WTC11 (cell line): ENCODE data around the gene SEMA5B. TPM values are rescaled to one million over a fixed set of nuclear protein-coding genes. Genes with fewer than 3 reads are reported as not detected.

ENCODE experiments used
- ATAC-seq: fragments of 200-7000 bp; cut with Tn5 transposase; 2 replicates; pipeline ENCODE4 v1.10.0; 2021; ENCODE audit warnings: mild to moderate bottlenecking, moderate library complexity
- CTCF ChIA-PET: fragments of 300-600 bp; sonication (Branson Sonifier 250); formaldehyde crosslinking; loops from one replicate; lab custom pipeline; 2021; ENCODE audit warnings: antibody characterized with exemption; lab: Charles Lee
- POLR2A ChIA-PET: fragments of 350-600 bp; sonication (Branson Sonifier 250); formaldehyde crosslinking; loops from one replicate; lab custom pipeline; 2021; ENCODE audit warnings: antibody characterized with exemption; lab: Charles Lee
- DNase-seq: peaks from one replicate; pipeline ENCODE4 v3.0.0; 2021; ENCODE audit warnings: low spot score
- H3K27ac Mint-ChIP-seq: 2 replicates; pipeline ENCODE4 v1.8.0; 2021; ENCODE audit warnings: mixed read lengths
- H3K27me3 Mint-ChIP-seq: 2 replicates; pipeline ENCODE4 v1.8.0; 2021; ENCODE audit warnings: low read depth, mild to moderate bottlenecking, moderate library complexity, mixed read lengths
- H3K36me3 Mint-ChIP-seq: 2 replicates; pipeline ENCODE4 v1.8.0; 2021; ENCODE audit warnings: mixed read lengths
- H3K4me1 Mint-ChIP-seq: 2 replicates; pipeline ENCODE4 v1.8.0; 2022; ENCODE audit warnings: mixed read lengths
- H3K4me3 Mint-ChIP-seq: 2 replicates; pipeline ENCODE4 v1.8.0; 2021; ENCODE audit warnings: mild to moderate bottlenecking, moderate library complexity, mixed read lengths
- H3K9me3 Mint-ChIP-seq: 2 replicates; pipeline ENCODE4 v1.8.0; 2021; ENCODE audit warnings: mixed read lengths
- CDX4 ChIP-seq: fragments of 250-450 bp; sonication (Bioruptor Pico); IDR thresholded peaks from 2 replicates; pipeline ENCODE4 v1.9.0; 2021; ENCODE audit warnings: moderate library complexity, mild to moderate bottlenecking, inconsistent platforms, borderline replicate concordance
- CREM ChIP-seq: sonication (generic); formaldehyde crosslinking; IDR thresholded peaks from 2 replicates; pipeline ENCODE4 v1.8.1; 2022; ENCODE audit warnings: mild to moderate bottlenecking, missing genetic modification reagents, moderate library complexity
- FOXP1 ChIP-seq: sonication (generic); formaldehyde crosslinking; IDR thresholded peaks from 2 replicates; pipeline ENCODE4 v1.8.0; 2022; ENCODE audit warnings: missing genetic modification reagents, mild to moderate bottlenecking, moderate library complexity, borderline replicate concordance
- IRF2 ChIP-seq: sonication (generic); formaldehyde crosslinking; IDR thresholded peaks from 2 replicates; pipeline ENCODE4 v1.8.0; 2022; ENCODE audit warnings: low read depth, missing genetic modification reagents, borderline replicate concordance
- MXD4 ChIP-seq: fragments of 250-450 bp; sonication (Bioruptor Pico); IDR thresholded peaks from 2 replicates; pipeline ENCODE4 v1.8.0; 2021; ENCODE audit warnings: mild to moderate bottlenecking, moderate library complexity, borderline replicate concordance
- MYBL2 ChIP-seq: sonication (generic); formaldehyde crosslinking; IDR thresholded peaks from 2 replicates; pipeline ENCODE4 v1.8.1; 2023; ENCODE audit warnings: mild to moderate bottlenecking, moderate library complexity, missing genetic modification reagents
- NFATC4 ChIP-seq: fragments of 250-450 bp; sonication (Bioruptor Pico); IDR thresholded peaks from 2 replicates; pipeline ENCODE4 v1.9.0; 2021; ENCODE audit warnings: mild to moderate bottlenecking
- NFYB ChIP-seq: sonication (generic); formaldehyde crosslinking; conservative IDR thresholded peaks from 2 replicates; pipeline ENCODE4 v1.8.0; 2022; ENCODE audit warnings: low read depth, missing genetic modification reagents
- NR1H2 ChIP-seq: sonication (generic); formaldehyde crosslinking; IDR thresholded peaks from 2 replicates; pipeline ENCODE4 v1.9.0; 2021; ENCODE audit warnings: mild to moderate bottlenecking, moderate library complexity, missing genetic modification reagents
- SMAD3 ChIP-seq: sonication (generic); formaldehyde crosslinking; IDR thresholded peaks from 2 replicates; pipeline ENCODE4 v1.8.0; 2022; ENCODE audit warnings: missing genetic modification reagents, mild to moderate bottlenecking, borderline replicate concordance
- TEAD4 ChIP-seq: sonication (generic); formaldehyde crosslinking; IDR thresholded peaks from 2 replicates; pipeline ENCODE4 v1.8.0; 2022; ENCODE audit warnings: mild to moderate bottlenecking, missing genetic modification reagents
- USF2 ChIP-seq: sonication (generic); formaldehyde crosslinking; IDR thresholded peaks from 2 replicates; pipeline ENCODE4 v1.8.1; 2023; ENCODE audit warnings: mild to moderate bottlenecking, missing genetic modification reagents, moderate library complexity
- ZMAT4 ChIP-seq: fragments of 250-450 bp; sonication (Bioruptor Pico); IDR thresholded peaks from 2 replicates; pipeline ENCODE4 v1.9.0; 2021; ENCODE audit warnings: mild to moderate bottlenecking
- ZNF138 ChIP-seq: sonication (generic); formaldehyde crosslinking; conservative IDR thresholded peaks from 2 replicates; pipeline ENCODE4 v1.8.1; 2022; ENCODE audit warnings: mild to moderate bottlenecking, moderate library complexity, missing genetic modification reagents
- ZNF219 ChIP-seq: sonication (generic); formaldehyde crosslinking; IDR thresholded peaks from 2 replicates; pipeline ENCODE4 v1.8.0; 2023; ENCODE audit warnings: missing genetic modification reagents, mild to moderate bottlenecking, borderline replicate concordance
- ZNF232 ChIP-seq: sonication (generic); formaldehyde crosslinking; IDR thresholded peaks from 2 replicates; pipeline ENCODE4 v1.8.0; 2022; ENCODE audit warnings: mild to moderate bottlenecking, missing genetic modification reagents
- ZNF396 ChIP-seq: fragments of 250-450 bp; sonication (Bioruptor Pico); IDR thresholded peaks from 2 replicates; pipeline ENCODE4 v1.8.0; 2021; ENCODE audit warnings: mild to moderate bottlenecking, moderate library complexity, borderline replicate concordance
- ZNF425 ChIP-seq: fragments of 250-450 bp; sonication (Bioruptor Pico); conservative IDR thresholded peaks from 2 replicates; pipeline ENCODE4 v1.9.0; 2021; ENCODE audit warnings: mild to moderate bottlenecking
- ZNF532 ChIP-seq: fragments of 250-450 bp; sonication (Bioruptor Pico); IDR thresholded peaks from 2 replicates; pipeline ENCODE4 v1.9.0; 2021; ENCODE audit warnings: mild to moderate bottlenecking, borderline replicate concordance
- total RNA-seq: library from RNA; stranded (reverse); gene quantifications from 3 replicates; pipeline ENCODE4 v1.2.3, GENCODE V29; 2021
- TF ChIP-seq, protein P1 (sequence below): sonication (generic); formaldehyde crosslinking; IDR thresholded peaks from 2 replicates; pipeline ENCODE4 v1.8.1; 2022; ENCODE audit warnings: mild to moderate bottlenecking, moderate library complexity, missing genetic modification reagents
- TF ChIP-seq, protein P2 (sequence below): sonication (generic); formaldehyde crosslinking; IDR thresholded peaks from 2 replicates; pipeline ENCODE4 v1.8.1; 2023; ENCODE audit warnings: mild to moderate bottlenecking, missing genetic modification reagents
- TF ChIP-seq, protein P3 (sequence below): fragments of 250-450 bp; sonication (Bioruptor Pico); IDR thresholded peaks from 2 replicates; pipeline ENCODE4 v1.8.0; 2021; ENCODE audit warnings: mild to moderate bottlenecking

The SEMA5B gene
- total RNA-seq, 1 experiment from 2014 or later = 20.7 TPM

- TF ChIP-seq MYBL2 (CRISPR knock-in tag) (no peak), ZMAT4 (CRISPR knock-in tag) (no peak)
Observed at GRCh38 chr3:123075359-123075758, 47.8 kb upstream of the SEMA5B start (continued).

GRCh38 chr3:123072564-123072963 lies 45.0 kb upstream of the SEMA5B start:
- no peak overlapping the region for H3K27ac Mint-ChIP-seq
- ATAC-seq (no peak), DNase-seq (no peak)
- H3K4me3 Mint-ChIP-seq = no peak overlapping the region
- no peaks in the 10 kb centered on the region for H3K27me3 Mint-ChIP-seq
- TF ChIP-seq ZNF396 (CRISPR knock-in tag) (no peak), NFYB (CRISPR knock-in tag) (no peak), NR1H2 (CRISPR knock-in tag) (no peak), CDX4 (CRISPR knock-in tag) (no peak), ZNF219 (CRISPR knock-in tag) (no peak), SMAD3 (CRISPR knock-in tag) (no peak), IRF2 (CRISPR knock-in tag) (no peak), MXD4 (CRISPR knock-in tag) (no peak), FOXP1 (CRISPR knock-in tag) (no peak), ZNF138 (CRISPR knock-in tag) (no peak), USF2 (no peak), TEAD4 (no peak), NFATC4 (CRISPR knock-in tag) (no peak)
- TF ChIP-seq, protein P1, sequence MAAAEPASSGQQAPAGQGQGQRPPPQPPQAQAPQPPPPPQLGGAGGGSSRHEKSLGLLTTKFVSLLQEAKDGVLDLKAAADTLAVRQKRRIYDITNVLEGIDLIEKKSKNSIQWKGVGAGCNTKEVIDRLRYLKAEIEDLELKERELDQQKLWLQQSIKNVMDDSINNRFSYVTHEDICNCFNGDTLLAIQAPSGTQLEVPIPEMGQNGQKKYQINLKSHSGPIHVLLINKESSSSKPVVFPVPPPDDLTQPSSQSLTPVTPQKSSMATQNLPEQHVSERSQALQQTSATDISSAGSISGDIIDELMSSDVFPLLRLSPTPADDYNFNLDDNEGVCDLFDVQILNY (CRISPR knock-in tag) = no peak
- TF ChIP-seq, protein P2, sequence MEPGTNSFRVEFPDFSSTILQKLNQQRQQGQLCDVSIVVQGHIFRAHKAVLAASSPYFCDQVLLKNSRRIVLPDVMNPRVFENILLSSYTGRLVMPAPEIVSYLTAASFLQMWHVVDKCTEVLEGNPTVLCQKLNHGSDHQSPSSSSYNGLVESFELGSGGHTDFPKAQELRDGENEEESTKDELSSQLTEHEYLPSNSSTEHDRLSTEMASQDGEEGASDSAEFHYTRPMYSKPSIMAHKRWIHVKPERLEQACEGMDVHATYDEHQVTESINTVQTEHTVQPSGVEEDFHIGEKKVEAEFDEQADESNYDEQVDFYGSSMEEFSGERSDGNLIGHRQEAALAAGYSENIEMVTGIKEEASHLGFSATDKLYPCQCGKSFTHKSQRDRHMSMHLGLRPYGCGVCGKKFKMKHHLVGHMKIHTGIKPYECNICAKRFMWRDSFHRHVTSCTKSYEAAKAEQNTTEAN (CRISPR knock-in tag) = no peak
- TF ChIP-seq, protein P3, sequence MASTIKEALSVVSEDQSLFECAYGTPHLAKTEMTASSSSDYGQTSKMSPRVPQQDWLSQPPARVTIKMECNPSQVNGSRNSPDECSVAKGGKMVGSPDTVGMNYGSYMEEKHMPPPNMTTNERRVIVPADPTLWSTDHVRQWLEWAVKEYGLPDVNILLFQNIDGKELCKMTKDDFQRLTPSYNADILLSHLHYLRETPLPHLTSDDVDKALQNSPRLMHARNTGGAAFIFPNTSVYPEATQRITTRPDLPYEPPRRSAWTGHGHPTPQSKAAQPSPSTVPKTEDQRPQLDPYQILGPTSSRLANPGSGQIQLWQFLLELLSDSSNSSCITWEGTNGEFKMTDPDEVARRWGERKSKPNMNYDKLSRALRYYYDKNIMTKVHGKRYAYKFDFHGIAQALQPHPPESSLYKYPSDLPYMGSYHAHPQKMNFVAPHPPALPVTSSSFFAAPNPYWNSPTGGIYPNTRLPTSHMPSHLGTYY (CRISPR knock-in tag) = no peak
- TF ChIP-seq, all 79 proteins: peak for 0
- Mint-ChIP-seq H3K4me1 (peaks cover 47% of the 10 kb centered on the region), H3K36me3 (no peaks in the 10 kb centered on the region), H3K9me3 (no peaks in the 10 kb centered on the region)
- CTCF ChIA-PET = interaction anchor here (0.7 to 2.1 kb wide), 4 partner anchors 25 to 130 kb away, joined by 3 to 12 read pairs (median 4); partner anchors contain the start of gene SEMA5B
- POLR2A ChIA-PET = no interaction called here

DNA sequence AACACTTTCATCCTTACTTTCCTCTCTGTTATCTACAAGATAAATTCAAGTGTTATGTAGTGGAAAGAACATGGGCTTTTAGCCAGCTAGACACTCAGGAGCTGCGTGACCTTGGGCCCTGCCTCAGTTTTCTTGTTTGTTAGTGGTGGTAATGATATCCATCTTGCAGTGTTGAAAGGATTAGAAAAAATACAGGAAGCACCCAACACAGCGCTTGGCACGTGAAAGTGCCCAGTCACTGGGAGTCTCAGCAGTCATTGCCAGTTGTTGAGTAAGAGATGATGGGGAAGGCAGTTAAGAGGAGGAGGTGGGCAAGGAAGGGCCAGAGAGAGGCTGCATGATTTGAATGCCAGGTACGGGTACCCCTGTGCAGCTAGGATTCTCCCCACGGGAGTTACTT lies 44.6 kb upstream of the SEMA5B start:
- Mint-ChIP-seq H3K4me3 (no peak overlapping the region), H3K4me1 (peaks cover 47% of the 10 kb centered on the region), H3K36me3 (no peaks in the 10 kb centered on the region), H3K27ac (no peak overlapping the region), H3K27me3 (no peaks in the 10 kb centered on the region), H3K9me3 (no peaks in the 10 kb centered on the region)
- ATAC-seq = no peak
- POLR2A ChIA-PET = no interaction called here
- CTCF ChIA-PET = interaction anchor here (0.7 to 1.9 kb wide), 6 partner anchors 13 to 129 kb away, joined by 3 to 14 read pairs (median 6); partner anchors contain the start of gene SEMA5B
- no peak for DNase-seq
- TF ChIP-seq CREM (CRISPR knock-in tag) = no peak
- TF ChIP-seq ZNF532 = no peak
- no peak for TF ChIP-seq ZNF425 (CRISPR knock-in tag)
- TF ChIP-seq ZNF232 (CRISPR knock-in tag) = no peak
- no peak for TF ChIP-seq NR1H2 (CRISPR knock-in tag)
